Measurements from ENCODE around the gene GID4.
A peak's percentile ranks its signal among the peaks of the same experiment; 100 is the strongest.

GID4 gene

DNA sequence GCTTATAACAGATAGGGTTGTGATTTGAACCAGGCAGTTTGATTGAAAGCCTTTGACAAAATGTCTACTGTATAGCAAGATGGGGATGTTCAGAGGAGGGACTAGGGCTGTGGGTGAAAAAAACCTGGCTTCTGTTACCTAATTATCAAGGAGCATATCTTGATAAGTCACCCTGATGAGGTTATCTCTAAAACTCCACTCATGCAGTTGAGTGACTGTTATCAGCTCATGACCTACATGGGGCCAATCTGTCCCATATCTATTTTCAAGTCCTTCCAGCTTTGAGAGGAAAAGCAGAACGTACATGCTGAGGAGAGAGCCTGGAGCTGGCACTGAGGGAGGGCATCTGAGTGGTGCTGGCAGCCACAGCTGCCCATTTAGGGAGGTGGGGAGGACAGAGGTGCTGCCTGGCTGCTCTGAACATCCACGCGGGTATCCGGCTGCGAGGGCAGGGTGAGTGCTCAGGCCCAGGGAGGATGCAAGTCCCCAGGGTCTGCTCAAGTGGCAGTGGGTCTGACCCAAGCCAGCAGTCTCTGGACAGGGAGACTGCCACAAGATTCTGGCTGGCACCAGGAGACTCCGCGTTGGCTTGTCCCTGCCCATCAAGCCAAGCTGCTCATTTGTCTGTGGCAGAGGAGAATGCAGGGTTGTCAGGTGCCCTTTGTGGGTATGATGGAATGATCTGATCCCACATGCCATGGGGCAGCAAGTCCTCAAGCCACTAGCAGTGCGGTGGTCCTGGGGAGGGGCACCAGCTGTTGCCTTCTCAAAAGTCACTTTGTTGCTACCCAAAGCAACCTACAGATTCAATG is 29.4 kb upstream of the GID4 start:
- H3K27me3 ChIP-seq, result no peaks in the 10 kb centered on the region
- no peak for TF ChIP-seq Cebpa-rat (IDR thresholded peaks at IDR 0.05)
- H3K36me3 ChIP-seq, result peaks cover 7 to 69% (median 42%) of the 10 kb centered on the region in 11 experiments; a peak in 18 of 22 replicates
- no peak overlapping the region for H3K9ac ChIP-seq
- H4K20me1 ChIP-seq, result peaks cover 0 to 6% (median 0%) of the 10 kb centered on the region in 11 experiments; a peak in 5 of 22 replicates
- no peak overlapping the region for H3K4me3 ChIP-seq
- H3K4me2 ChIP-seq, result no peak overlapping the region
- H3K4me1 ChIP-seq, result peaks cover 0 to 14% (median 1%) of the 10 kb centered on the region in 10 experiments; a peak in 8 of 20 replicates
- H3K27ac ChIP-seq, result no peak overlapping the region
- H3K9me3 ChIP-seq (replicated peaks in 1 of 11), result peaks cover 0 to 7% (median 0%) of the 10 kb centered on the region in 11 experiments; a peak in 7 of 22 replicates

DNA sequence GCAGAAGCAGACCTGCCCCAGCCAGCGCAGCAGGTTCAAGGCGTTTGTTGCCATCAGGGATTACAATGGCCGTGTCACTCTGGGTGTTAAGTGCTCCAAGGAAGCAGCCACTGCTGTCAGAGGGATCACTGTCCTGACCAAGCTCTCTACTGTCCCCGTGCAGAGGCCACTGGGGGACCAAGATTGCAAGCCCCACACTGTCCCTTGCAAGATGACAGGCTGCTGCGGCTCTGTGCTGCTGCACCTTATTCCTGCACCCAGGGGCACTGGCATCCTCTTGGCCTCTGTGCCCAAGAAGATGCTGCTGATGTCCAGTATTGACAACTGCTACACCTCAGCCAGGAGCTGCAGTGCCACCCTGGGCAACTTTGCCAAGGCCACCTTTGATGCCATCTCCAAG is 27.9 kb upstream of the GID4 start:
- no peak for TF ChIP-seq Cebpa-rat (IDR thresholded peaks at IDR 0.05)

DNA sequence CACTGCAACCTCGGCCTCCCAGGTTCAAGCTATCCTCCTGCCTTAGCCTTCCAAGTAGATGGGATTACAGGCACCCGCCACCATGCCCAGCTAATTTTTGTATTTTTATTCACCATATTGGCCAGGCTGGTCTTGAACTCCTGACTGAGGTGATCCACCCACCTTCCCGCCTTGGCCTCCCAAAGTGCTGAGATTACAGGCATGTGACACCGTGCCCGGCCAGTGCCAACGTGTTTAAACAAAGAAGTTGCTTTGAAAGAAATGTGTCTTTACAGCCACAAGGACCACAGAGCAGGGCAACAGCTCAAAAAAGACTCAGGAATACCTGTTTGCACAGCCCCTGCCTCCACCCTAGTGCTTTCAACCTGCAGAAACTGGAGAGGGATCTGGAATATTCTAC is 25.2 kb upstream of the GID4 start:
- no peak for TF ChIP-seq Cebpa-rat (IDR thresholded peaks at IDR 0.05)
- H3K4me1 ChIP-seq, result peaks cover 27 to 46% (median 43%) of the 10 kb centered on the region in 10 experiments
- H3K4me3 ChIP-seq, result no peak overlapping the region
- H3K27ac ChIP-seq, result no peak overlapping the region
- H3K9me3 ChIP-seq (replicated peaks in 1 of 11), result peaks cover 0 to 7% (median 0%) of the 10 kb centered on the region in 11 experiments; a peak in 7 of 22 replicates
- no peak overlapping the region for H3K9ac ChIP-seq
- no peak overlapping the region for H3K4me2 ChIP-seq
- peaks cover 3 to 55% (median 26%) of the 10 kb centered on the region in 11 experiments; a peak in 18 of 22 replicates for H3K36me3 ChIP-seq
- H4K20me1 ChIP-seq, result peaks cover 0 to 19% (median 7%) of the 10 kb centered on the region in 11 experiments; a peak in 11 of 22 replicates
- H3K27me3 ChIP-seq, result no peaks in the 10 kb centered on the region

More for the DNA sequence above, 27.9 kb upstream of the GID4 start:
- Histone ChIP-seq H3K36me3 (peaks cover 7 to 79% (median 42%) of the 10 kb centered on the region in 11 experiments; a peak in 18 of 22 replicates), H3K9ac (no peak overlapping the region), H3K4me1 (peaks cover under 1 to 26% (median 16%) of the 10 kb centered on the region in 10 experiments; a peak in 18 of 20 replicates), H3K4me2 (no peak overlapping the region), H3K9me3 (replicated peaks in 1 of 11) (peaks cover 0 to 7% (median 0%) of the 10 kb centered on the region in 11 experiments; a peak in 7 of 22 replicates), H3K27ac (no peak overlapping the region), H4K20me1 (peaks cover 0 to 7% (median 0%) of the 10 kb centered on the region in 11 experiments; a peak in 5 of 22 replicates), H3K27me3 (no peaks in the 10 kb centered on the region), H3K4me3 (no peak overlapping the region)

DNA sequence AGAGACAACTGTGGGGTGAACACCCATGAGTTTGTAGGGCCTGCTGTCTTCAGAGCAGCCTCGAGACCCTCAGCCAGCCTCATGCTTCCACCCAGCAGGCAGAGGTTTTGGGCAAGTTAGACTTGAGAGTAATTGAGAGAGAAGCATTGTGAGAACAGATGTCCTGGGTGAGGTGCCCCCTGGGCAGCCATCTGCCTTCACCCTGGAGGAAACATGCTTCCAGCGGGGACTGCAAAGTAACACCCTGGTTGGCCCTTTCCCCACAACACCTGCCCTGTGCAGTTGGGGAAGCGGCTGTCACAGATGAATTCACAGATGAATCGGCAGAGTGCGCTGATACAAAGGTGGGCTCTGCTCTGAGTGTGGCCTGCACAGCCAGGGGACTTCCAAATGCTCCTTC is 23.6 kb upstream of the GID4 start:
- no peak for TF ChIP-seq Cebpa-rat (IDR thresholded peaks at IDR 0.05)
- Histone ChIP-seq H3K4me2 (peak overlapping the region in 8 of 11 experiments; percentile 65 to 89 (median 78); a peak in 16 of 22 replicates), H3K36me3 (peaks cover 7 to 49% (median 17%) of the 10 kb centered on the region in 11 experiments; a peak in 19 of 22 replicates), H3K4me1 (peaks cover 35 to 59% (median 51%) of the 10 kb centered on the region in 10 experiments), H3K27me3 (no peaks in the 10 kb centered on the region), H3K9me3 (replicated peaks in 1 of 11) (peaks cover 0 to 5% (median 0%) of the 10 kb centered on the region in 11 experiments; a peak in 7 of 22 replicates), H3K27ac (peak overlapping the region in 2 of 11 experiments; percentile 16 to 19; a peak in 3 of 22 replicates), H3K4me3 (no peak overlapping the region), H3K9ac (no peak overlapping the region), H4K20me1 (peaks cover 0 to 19% (median 6%) of the 10 kb centered on the region in 11 experiments; a peak in 11 of 22 replicates)

DNA sequence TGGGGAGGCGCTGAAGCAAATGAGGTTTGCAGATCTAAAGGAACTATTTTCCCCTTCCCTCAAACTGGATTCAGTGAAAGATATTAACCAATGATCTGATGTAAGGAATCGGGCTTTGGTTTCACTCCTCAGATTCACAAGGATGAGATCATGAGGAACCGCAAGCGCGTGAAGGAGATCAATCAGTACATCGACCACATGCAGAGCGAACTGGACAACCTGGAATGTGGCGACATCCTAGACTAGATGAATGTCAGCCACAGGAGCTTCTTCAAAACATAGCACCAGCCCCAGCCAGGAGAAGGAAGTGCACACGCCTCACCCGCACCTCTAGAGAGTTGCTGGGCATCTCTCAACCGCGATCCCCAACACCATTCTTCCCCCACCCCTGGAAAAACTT is 22.8 kb upstream of the GID4 start:
- peak overlapping the region; percentile 40 to 94 (median 79); a peak in 20 of 22 replicates for H3K4me2 ChIP-seq
- H3K36me3 ChIP-seq, result peaks cover 9 to 50% (median 19%) of the 10 kb centered on the region in 11 experiments
- H3K9ac ChIP-seq, result peak overlapping the region in 1 of 11 experiments; percentile 35; a peak in 1 of 22 replicates
- H3K9me3 ChIP-seq (replicated peaks in 1 of 11), result no peaks in the 10 kb centered on the region
- peaks cover 0 to 19% (median 6%) of the 10 kb centered on the region in 11 experiments; a peak in 11 of 22 replicates for H4K20me1 ChIP-seq
- peaks cover 35 to 59% (median 51%) of the 10 kb centered on the region in 10 experiments for H3K4me1 ChIP-seq
- 0 out of 22 replicates have a peak overlapping the region, but pooled peaks of 2 of the 11 experiments have one; percentile 24 for H3K27ac ChIP-seq
- no peak for TF ChIP-seq Cebpa-rat (IDR thresholded peaks at IDR 0.05)
- H3K4me3 ChIP-seq, result no peak overlapping the region
- H3K27me3 ChIP-seq, result no peaks in the 10 kb centered on the region

DNA sequence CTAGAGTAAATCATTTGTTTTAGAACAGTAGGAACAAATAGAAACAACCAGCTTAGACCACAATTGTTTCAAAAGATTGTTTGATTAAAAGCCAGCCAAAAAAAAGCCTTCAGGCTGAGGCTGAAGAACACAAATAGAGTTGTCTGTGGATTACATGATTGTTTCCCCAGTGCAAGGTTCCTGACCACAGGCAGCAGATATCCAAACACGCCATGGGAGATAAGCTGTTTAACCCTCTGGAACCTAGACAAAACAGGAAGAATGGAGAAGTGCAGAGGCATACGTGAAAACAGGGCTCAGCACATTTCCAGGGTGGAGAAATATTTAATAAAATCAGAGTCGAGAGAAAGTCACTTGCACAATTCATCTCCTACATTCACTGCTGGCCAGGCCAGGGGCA is 21.2 kb upstream of the GID4 start:
- Histone ChIP-seq H3K9me3 (replicated peaks in 1 of 11) (no peaks in the 10 kb centered on the region), H3K4me2 (peak overlapping the region; percentile 74 to 95 (median 86)), H3K36me3 (peaks cover 11 to 59% (median 24%) of the 10 kb centered on the region in 11 experiments; a peak in 21 of 22 replicates), H3K27ac (peak overlapping the region in 10 of 11 experiments; percentile 24 to 74 (median 54); a peak in 19 of 22 replicates), H3K9ac (peak overlapping the region; percentile 3 to 64 (median 43); a peak in 16 of 22 replicates), H3K27me3 (no peaks in the 10 kb centered on the region), H4K20me1 (peaks cover 0 to 19% (median 6%) of the 10 kb centered on the region in 11 experiments; a peak in 11 of 22 replicates), H3K4me1 (peaks cover 35 to 62% (median 51%) of the 10 kb centered on the region in 10 experiments), H3K4me3 (peak overlapping the region in 1 of 10 experiments; percentile 11; a peak in 1 of 20 replicates)
- no peak for TF ChIP-seq Cebpa-rat (IDR thresholded peaks at IDR 0.05)

DNA sequence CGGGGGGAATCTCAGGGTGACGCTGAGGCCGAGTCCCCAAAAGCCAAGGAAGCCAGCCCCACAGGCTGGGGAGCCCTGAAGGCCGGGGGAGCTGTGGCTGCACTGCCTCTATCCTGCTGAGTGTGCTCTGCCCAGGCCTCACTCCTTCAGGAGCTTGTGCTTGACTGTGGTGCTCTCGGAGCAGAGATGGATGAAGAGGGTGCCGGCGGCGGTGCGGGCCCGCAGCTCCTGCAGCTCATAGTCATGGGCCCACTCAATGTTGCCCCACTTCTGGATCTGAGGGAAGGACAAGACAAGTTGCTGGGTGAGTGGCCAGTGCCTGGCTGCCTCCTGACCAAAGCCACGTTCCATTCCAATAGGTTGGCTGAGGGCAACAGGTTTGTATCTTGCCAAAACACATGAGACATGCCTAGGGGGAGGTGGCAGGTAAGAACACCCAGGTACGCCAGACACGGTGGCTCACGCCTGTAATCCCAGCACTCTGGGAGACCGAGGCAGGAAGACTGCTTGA is 20.7 kb upstream of the GID4 start:
- no peak for TF ChIP-seq Cebpa-rat (IDR thresholded peaks at IDR 0.05)
- peak overlapping the region in 10 of 11 experiments; percentile 3 to 64 (median 46); a peak in 14 of 22 replicates for H3K9ac ChIP-seq
- H3K27ac ChIP-seq, result peak overlapping the region in 10 of 11 experiments; percentile 24 to 74 (median 54); a peak in 18 of 22 replicates
- H3K4me2 ChIP-seq, result peak overlapping the region; percentile 74 to 95 (median 86)
- peaks cover 11 to 59% (median 24%) of the 10 kb centered on the region in 11 experiments; a peak in 21 of 22 replicates for H3K36me3 ChIP-seq
- no peaks in the 10 kb centered on the region for H3K27me3 ChIP-seq
- peaks cover 0 to 19% (median 6%) of the 10 kb centered on the region in 11 experiments; a peak in 11 of 22 replicates for H4K20me1 ChIP-seq
- H3K9me3 ChIP-seq (replicated peaks in 1 of 11), result no peaks in the 10 kb centered on the region
- H3K4me3 ChIP-seq, result peak overlapping the region in 1 of 10 experiments; percentile 11; a peak in 1 of 20 replicates
- H3K4me1 ChIP-seq, result peaks cover 35 to 66% (median 51%) of the 10 kb centered on the region in 10 experiments

DNA sequence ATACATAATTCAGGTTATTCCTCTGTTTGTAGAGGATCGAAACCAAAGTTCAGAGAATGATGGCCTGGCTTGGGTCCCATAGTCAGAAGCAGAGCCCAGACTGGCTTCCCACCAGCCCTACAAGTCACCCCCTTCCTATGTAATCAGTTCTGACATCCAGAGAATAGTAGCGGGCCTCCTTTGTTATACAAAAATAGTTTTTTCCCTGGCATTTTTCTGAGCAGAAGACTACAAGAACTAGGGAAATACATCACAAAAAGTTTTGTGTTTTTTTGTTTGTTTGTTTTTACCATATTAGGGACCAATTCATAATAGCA is 19.4 kb upstream of the GID4 start:
- peaks cover 21 to 66% (median 31%) of the 10 kb centered on the region in 11 experiments; a peak in 21 of 22 replicates for H3K36me3 ChIP-seq
- peaks cover 35 to 63% (median 50%) of the 10 kb centered on the region in 10 experiments for H3K4me1 ChIP-seq
- H3K9me3 ChIP-seq (replicated peaks in 1 of 11), result no peaks in the 10 kb centered on the region
- H3K9ac ChIP-seq, result no peak overlapping the region
- H3K4me3 ChIP-seq, result no peak overlapping the region
- peaks cover 0 to 21% (median 6%) of the 10 kb centered on the region in 11 experiments; a peak in 11 of 22 replicates for H4K20me1 ChIP-seq
- H3K4me2 ChIP-seq, result peak overlapping the region in 9 of 11 experiments; percentile 74 to 95 (median 89); a peak in 15 of 22 replicates
- no peaks in the 10 kb centered on the region for H3K27me3 ChIP-seq
- TF ChIP-seq Cebpa-rat (IDR thresholded peaks at IDR 0.05), result no peak
- no peak overlapping the region for H3K27ac ChIP-seq
